Lower leg skin (tissue), 4 donors: ENCODE data around the gene LSM3. TPM values are rescaled to one million over a fixed set of nuclear protein-coding genes. Genes with fewer than 3 reads are reported as not detected.
A peak's percentile ranks its signal among the peaks of the same experiment; 100 is the strongest.

ENCODE experiments used
- DNase-seq, 2 donors: peaks; one replicate each; pipeline ENCODE4 v3.0.0-alpha.2; 2019; ENCODE audit warnings: low spot score in 2 of 2
- H3K4me3 ChIP-seq: fragments of 200-600 bp; sonication (generic); 2 replicates; pipeline ENCODE4 v1.5.1; 2017; ENCODE audit warnings: mild to moderate bottlenecking, low read depth; ENCODE audit not compliant: poor library complexity, severe bottlenecking
- CTCF ChIP-seq, 3 donors: fragments of 450-650 bp; IDR thresholded peaks; one replicate each; pipeline ENCODE4 v1.5.1; 2016; ENCODE audit warnings: antibody characterized with exemption in 3 of 3, mild to moderate bottlenecking in 3 of 3, moderate library complexity in 2 of 3
- POLR2A ChIP-seq, 2 donors: fragments of 450-650 bp; IDR thresholded peaks; one replicate each; pipeline ENCODE4 v1.6.1; 2016 to 2017; ENCODE audit warnings: antibody characterized with exemption in 2 of 2, mild to moderate bottlenecking in 1 of 2, moderate library complexity in 1 of 2
- WGBS, 2 donors: methylation state at CpG; one replicate each; pipeline ENCODE4 v1.1.5; 2018; 5-methylcytosine and 5-hydroxymethylcytosine counted together
- intact Hi-C: fragments of 100-400 bp; cut with DNase I; formaldehyde crosslinking; loops from one replicate; pipeline ENCODE4 v1.15.0; 2023; ENCODE audit warnings: low total_unique reads
- total RNA-seq, 4 donors: library from RNA; depleted of rRNA; stranded (reverse); fragments of >200 nt; gene quantifications; one replicate each; pipeline ENCODE4 v1.1.0, GENCODE V29; 2016

LSM3 gene
- total RNA-seq, 4 donors from 2014 or later, result 7.6 to 11.4 (median 8.2) TPM

DNA sequence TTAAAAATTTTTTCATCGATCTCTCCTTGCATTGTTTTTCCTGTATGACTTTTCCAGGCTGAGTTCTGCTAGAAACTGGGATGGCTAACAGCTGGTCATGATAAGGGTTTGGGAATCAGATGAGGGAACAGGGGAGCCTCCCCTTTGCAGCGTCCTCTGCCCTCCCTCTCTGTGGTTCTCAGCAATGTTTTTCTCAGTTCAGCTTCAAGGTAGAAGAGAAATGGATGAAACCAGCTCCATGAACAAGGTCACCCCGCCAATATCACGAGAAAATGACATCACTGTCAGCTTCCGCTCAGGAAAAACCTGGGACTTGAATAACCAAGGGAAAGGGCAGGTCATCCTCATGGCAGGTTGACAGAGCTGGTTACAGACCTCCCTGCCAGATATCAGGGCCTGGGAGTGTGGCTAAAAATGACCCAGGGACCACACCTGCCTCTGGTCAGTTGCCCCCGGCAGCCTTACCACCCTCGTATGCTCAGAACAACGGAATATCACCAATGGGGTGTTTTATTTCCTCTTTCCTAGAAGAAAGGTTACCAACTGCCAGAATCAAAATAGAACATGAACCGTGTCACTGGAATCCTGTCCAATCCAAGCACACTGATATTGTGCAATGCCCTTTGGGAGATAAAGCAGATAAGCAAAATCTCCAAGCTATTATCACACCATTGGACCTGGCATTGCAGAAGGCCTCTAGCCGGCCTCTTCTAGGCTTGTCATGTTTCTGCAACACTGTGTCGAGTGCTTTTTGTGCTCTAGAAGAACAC, 26.1 kb downstream of the LSM3 start:
- 44 to 49% methylated on average over 11 of the region's 11 CpGs for WGBS, 2 donors
- no peak for TF ChIP-seq CTCF (IDR thresholded peaks at IDR 0.05)
- TF ChIP-seq POLR2A (IDR thresholded peaks at IDR 0.05), result no peak
- DNase-seq, result peak; percentile 58 to 88
- intact Hi-C loops, result loop anchor here (10.0 kb wide), 1 partner anchor 50 kb away; no protein-coding TSS in a partner anchor
- no peak overlapping the region for H3K4me3 ChIP-seq

DNA sequence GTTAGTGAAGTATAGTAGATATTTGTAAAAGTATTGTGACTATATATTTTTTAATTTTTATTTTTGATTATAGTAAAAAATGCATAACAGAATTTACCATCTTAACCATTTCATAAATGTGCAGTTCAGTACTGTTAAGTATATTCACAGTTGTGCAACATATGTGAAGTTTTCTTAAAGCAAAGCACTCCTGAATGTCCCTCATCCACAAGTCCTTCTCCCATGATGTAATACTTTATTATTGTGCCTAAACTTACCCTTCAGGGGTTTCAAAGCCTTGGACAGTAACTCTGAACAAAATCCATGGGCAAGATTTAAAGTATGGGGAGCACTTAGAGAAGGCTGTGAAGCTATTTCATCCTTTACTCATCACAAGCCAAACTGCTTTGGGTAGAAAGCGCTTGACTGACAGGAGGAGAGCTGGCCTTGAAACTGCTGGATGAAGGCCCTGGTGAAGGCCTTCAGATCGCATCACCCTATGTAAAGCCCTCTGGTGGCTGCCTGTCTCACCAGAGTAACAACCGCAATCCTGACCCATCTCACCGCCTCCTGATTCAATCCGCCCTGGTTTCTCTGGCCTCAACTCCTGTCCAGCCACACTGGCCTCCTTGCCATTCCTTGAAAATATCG, 28.0 kb downstream of the LSM3 start:
- 96 to 97% methylated on average over 6 of the region's 6 CpGs for WGBS, 2 donors
- intact Hi-C loops, result loop anchor here (10.0 kb wide), 1 partner anchor 48 kb away; no protein-coding TSS in a partner anchor
- no peak for DNase-seq
- no peak overlapping the region for H3K4me3 ChIP-seq
- no peak for TF ChIP-seq POLR2A (IDR thresholded peaks at IDR 0.05)
- no peak for TF ChIP-seq CTCF (IDR thresholded peaks at IDR 0.05)

GRCh38 chr3:14208168-14208567, 29.6 kb downstream of the LSM3 start:
- TF ChIP-seq POLR2A (IDR thresholded peaks at IDR 0.05) (no peak), CTCF (IDR thresholded peaks at IDR 0.05) (no peak)
- 95 to 97% methylated on average over 4 of the region's 4 CpGs for WGBS, 2 donors
- intact Hi-C loops, result loop anchor here (10.0 kb wide), 1 partner anchor 47 kb away; no protein-coding TSS in a partner anchor
- no peak for DNase-seq
- no peak overlapping the region for H3K4me3 ChIP-seq

- H3K4me3 ChIP-seq, result no peak overlapping the region
- intact Hi-C loops, result loop anchor here (10.0 kb wide), 1 partner anchor 46 kb away; no protein-coding TSS in a partner anchor
These were observed 30.4 kb downstream of the LSM3 start for GRCh38 chr3:14208977-14209394.

More at GRCh38 chr3:14208977-14209394, 30.4 kb downstream of the LSM3 start:
- TF ChIP-seq POLR2A (IDR thresholded peaks at IDR 0.05) (no peak), CTCF (IDR thresholded peaks at IDR 0.05) (no peak)
- DNase-seq, result no peak
- WGBS, 2 donors, result 69 to 73% methylated on average over 5 of the region's 5 CpGs
